H1 (cell line): ENCODE data around the gene POLDIP2. TPM values are rescaled to one million over a fixed set of nuclear protein-coding genes. Genes with fewer than 3 reads are reported as not detected.

Source experiments
- CTCF ChIA-PET: fragments of 300-600 bp; sonication (Branson Sonifier 250); formaldehyde crosslinking; loops from one replicate; lab custom pipeline; 2021; ENCODE audit not compliant: partially characterized antibody; lab: Charles Lee
- POLR2A ChIA-PET: fragments of 300-600 bp; sonication (Branson Sonifier 250); formaldehyde crosslinking; loops from one replicate; lab custom pipeline; 2021; ENCODE audit warnings: inconsistent platforms; ENCODE audit not compliant: partially characterized antibody; lab: Charles Lee
- DNase-seq, 2 experiments: peaks; one replicate each; pipeline versions ENCODE4 v3.0.0 to v3.0.0-alpha.2; 2010 to 2022; ENCODE audit warnings: low spot score in 2 of 2, low read depth in 1 of 2, mixed read lengths in 1 of 2
- FAIRE-seq: peaks from 2 replicates; lab custom pipeline; 2011; peaks lifted over from hg19 to GRCh38; lab: Jason Lieb, UNC
- H2AFZ ChIP-seq: 2 replicates; pipeline ENCODE4 v1.8.1; 2012; ENCODE audit warnings: low read length, inconsistent platforms
- H2AK5ac ChIP-seq: 2 replicates; pipeline ENCODE4 v1.6.1; 2013; ENCODE audit warnings: low read depth, low read length
- H2BK120ac ChIP-seq: replicated peaks from 2 replicates; pipeline ENCODE3; 2013; ENCODE audit warnings: low read depth, low read length, inconsistent platforms
- H2BK12ac ChIP-seq: 2 replicates; pipeline ENCODE4 v1.6.1; 2013; ENCODE audit warnings: low read depth, low read length
- H2BK15ac ChIP-seq: 2 replicates; pipeline ENCODE4 v1.6.1; 2013; ENCODE audit warnings: low read length
- H2BK20ac ChIP-seq: 2 replicates; pipeline ENCODE4 v1.6.1; 2013; ENCODE audit warnings: low read length
- H2BK5ac ChIP-seq: 2 replicates; pipeline ENCODE4 v1.6.1; 2013; ENCODE audit warnings: low read depth, low read length
- H3K14ac ChIP-seq: 2 replicates; pipeline ENCODE4 v1.6.1; 2013; ENCODE audit warnings: inconsistent platforms; ENCODE audit not compliant: insufficient read length
- H3K18ac ChIP-seq: 2 replicates; pipeline ENCODE4 v1.6.1; 2013; ENCODE audit warnings: low read length; ENCODE audit errors: extremely low read depth
- H3K23ac ChIP-seq: 2 replicates; pipeline ENCODE4 v1.6.1; 2013; ENCODE audit warnings: inconsistent platforms; ENCODE audit not compliant: insufficient read length
- H3K23me2 ChIP-seq: 2 replicates; pipeline ENCODE4 v1.6.1; 2013; ENCODE audit warnings: low read depth, low read length
- H3K27ac ChIP-seq: 2 replicates; pipeline ENCODE4 v1.6.1; 2011; ENCODE audit warnings: low read depth, low read length, inconsistent platforms
- H3K27me3 ChIP-seq, 4 experiments: replicated peaks in 1 of 4; 1 replicate in 1 of 4; 2 replicates in 3 of 4; pipeline versions ENCODE4 v1.6.1 to v1.8.1; 2011 to 2013; ENCODE audit warnings: low read length in 3 of 4, mild to moderate bottlenecking in 3 of 4, inconsistent platforms in 2 of 4, mixed read lengths in 2 of 4, moderate library complexity in 1 of 4; ENCODE audit not compliant: control insufficient read depth in 3 of 4, insufficient read depth in 3 of 4; ENCODE audit errors: extremely low read depth in 1 of 4
- H3K36me3 ChIP-seq, 4 experiments: 2 replicates each; pipeline versions ENCODE4 v1.6.1 to v1.8.1; 2011 to 2013; ENCODE audit warnings: mild to moderate bottlenecking in 4 of 4, low read length in 3 of 4, moderate library complexity in 2 of 4, control low read depth in 1 of 4, inconsistent platforms in 1 of 4; ENCODE audit not compliant: insufficient read depth in 4 of 4, control insufficient read depth in 2 of 4
- H3K4ac ChIP-seq: replicated peaks from 2 replicates; pipeline ENCODE3; 2013; ENCODE audit warnings: low read length, low read depth, mixed read lengths, inconsistent platforms; ENCODE audit not compliant: insufficient read length
- H3K4me1 ChIP-seq, 4 experiments: replicated peaks in 1 of 4; 1 replicate in 1 of 4; 2 replicates in 3 of 4; pipeline versions ENCODE4 v1.6.1 to v1.8.1; 2011 to 2013; ENCODE audit warnings: low read length in 3 of 4, inconsistent platforms in 2 of 4, mixed read lengths in 1 of 4; ENCODE audit not compliant: insufficient read depth in 4 of 4, control insufficient read depth in 3 of 4
- H3K4me2 ChIP-seq, 2 experiments: 2 replicates each; pipeline versions ENCODE4 v1.6.1 to v1.8.1; 2011 to 2013; ENCODE audit warnings: low read depth in 2 of 2, low read length in 2 of 2, control low read depth in 1 of 2, inconsistent platforms in 1 of 2, mild to moderate bottlenecking in 1 of 2; ENCODE audit not compliant: insufficient read depth in 1 of 2
- H3K4me3 ChIP-seq, 4 experiments: fragments of 200-600, 300-600 bp in 1 of 4; sonication (generic), shearing (Covaris generic), sonication (Bioruptor Twin) in 1 of 4; 2 replicates each; pipeline versions ENCODE4 v1.5.1 to v1.8.1; 2011 to 2016; ENCODE audit warnings: low read length in 4 of 4, low read depth in 3 of 4, control low read depth in 2 of 4, inconsistent platforms in 2 of 4, mild to moderate bottlenecking in 2 of 4, mixed read lengths in 1 of 4, moderate library complexity in 1 of 4; ENCODE audit not compliant: insufficient read depth in 2 of 4; ENCODE audit errors: extremely low read depth in 1 of 4
- H3K56ac ChIP-seq: replicated peaks from 2 replicates; pipeline ENCODE3; 2013; ENCODE audit warnings: low read depth, mild to moderate bottlenecking, mixed read lengths, low read length, inconsistent platforms; ENCODE audit not compliant: insufficient read length
- H3K79me1 ChIP-seq: 2 replicates; pipeline ENCODE4 v1.6.1; 2013; ENCODE audit warnings: low read depth, low read length, control low read depth
- H3K79me2 ChIP-seq, 2 experiments: 2 replicates each; pipeline versions ENCODE4 v1.6.1 to v1.8.1; 2012 to 2013; ENCODE audit warnings: low read length in 2 of 2, mild to moderate bottlenecking in 2 of 2, inconsistent platforms in 1 of 2; ENCODE audit not compliant: insufficient read depth in 2 of 2, control insufficient read depth in 1 of 2
- H3K9ac ChIP-seq, 4 experiments: replicated peaks in 1 of 4; 1 replicate in 1 of 4; 2 replicates in 3 of 4; pipeline versions ENCODE4 v1.6.1 to v1.8.1; 2011 to 2013; ENCODE audit warnings: low read depth in 3 of 4, low read length in 3 of 4, control low read depth in 2 of 4, mild to moderate bottlenecking in 2 of 4, moderate library complexity in 2 of 4, inconsistent platforms in 1 of 4; ENCODE audit errors: extremely low read depth in 1 of 4
- H3K9me3 ChIP-seq, 2 experiments: 2 replicates each; pipeline versions ENCODE4 v1.6.1 to v1.8.1; 2012 to 2013; ENCODE audit warnings: mild to moderate bottlenecking in 2 of 2, moderate library complexity in 2 of 2, control low read depth in 1 of 2, inconsistent platforms in 1 of 2, low read depth in 1 of 2, low read length in 1 of 2, mixed read lengths in 1 of 2; ENCODE audit not compliant: insufficient read depth in 2 of 2
- H4K20me1 ChIP-seq, 2 experiments: replicated peaks in 1 of 2; 2 replicates each; pipeline versions ENCODE3 to v1.8.1; 2011 to 2013; ENCODE audit warnings: inconsistent platforms in 2 of 2, low read length in 2 of 2, mild to moderate bottlenecking in 1 of 2; ENCODE audit not compliant: insufficient read depth in 2 of 2, control insufficient read depth in 1 of 2
- H4K5ac ChIP-seq: 2 replicates; pipeline ENCODE4 v1.6.1; 2013; ENCODE audit warnings: low read length, low read depth, mixed read lengths, inconsistent platforms; ENCODE audit not compliant: insufficient read length
- H4K8ac ChIP-seq: 2 replicates; pipeline ENCODE4 v1.8.0; 2013; ENCODE audit warnings: mild to moderate bottlenecking, moderate library complexity, low read length, inconsistent platforms; ENCODE audit not compliant: insufficient read depth; ENCODE audit errors: extremely low read depth
- H4K91ac ChIP-seq: replicated peaks from 2 replicates; pipeline ENCODE3; 2013; ENCODE audit warnings: low read length, mixed read lengths, inconsistent platforms; ENCODE audit not compliant: insufficient read length
- ASH2L ChIP-seq: fragments of 200-600, 300-600 bp; sonication (generic); IDR thresholded peaks from one replicate; pipeline ENCODE4 v1.7.1; 2017; ENCODE audit warnings: low read length
- CHD2 ChIP-seq: IDR thresholded peaks from 2 replicates; pipeline ENCODE4 v1.6.1; 2012; ENCODE audit warnings: low read length, improper control_type of control experiment
- EGR1 ChIP-seq: IDR thresholded peaks from 2 replicates; pipeline ENCODE4 v1.6.1; 2011; ENCODE audit warnings: low read depth, low read length, borderline replicate concordance
- GTF2F1 ChIP-seq: IDR thresholded peaks from 2 replicates; pipeline ENCODE4 v1.6.1; 2012; ENCODE audit warnings: low read depth, low read length, improper control_type of control experiment, borderline replicate concordance
- JUND ChIP-seq: IDR thresholded peaks from 2 replicates; pipeline ENCODE4 v1.6.1; 2011; ENCODE audit warnings: mild to moderate bottlenecking, improper control_type of control experiment, low read length
- RXRA ChIP-seq: IDR thresholded peaks from 2 replicates; pipeline ENCODE4 v1.6.1; 2011; ENCODE audit warnings: low read depth, mild to moderate bottlenecking, low read length, moderate library complexity; ENCODE audit not compliant: insufficient read depth
- SIX5 ChIP-seq: IDR thresholded peaks from 2 replicates; pipeline ENCODE4 v1.6.1; 2011; ENCODE audit warnings: mild to moderate bottlenecking, low read depth, low read length
- SP4 ChIP-seq: IDR thresholded peaks from 2 replicates; pipeline ENCODE4 v1.6.1; 2012; ENCODE audit warnings: low read length, inconsistent platforms
- WGBS, 2 experiments: shearing (Covaris generic) in 1 of 2; methylation state at CpG; one replicate each; pipeline versions ENCODE4 v1.1.6 to v1.1.7; 2013 to 2015; ENCODE audit warnings: low lambda C conversion rate in 2 of 2, mixed read lengths in 2 of 2, inconsistent platforms in 1 of 2, low coverage in 1 of 2, missing lambda C conversion rate in 1 of 2; ENCODE audit not compliant: insufficient replicate concordance in 2 of 2, insufficient coverage in 1 of 2, insufficient read length in 1 of 2; ENCODE audit errors: extremely low coverage in 1 of 2, missing lambda C conversion rate in 1 of 2; 5-methylcytosine and 5-hydroxymethylcytosine counted together
- polyA plus RNA-seq, 7 experiments: library from polyadenylated mRNA; depleted of rRNA in 3 of 7; stranded (reverse) in 5 of 7; unstranded in 2 of 7; fragments of >200 nt in 5 of 7; fragments of 200-250 nt in 2 of 7; gene quantifications; 1 replicate in 5 of 7; 2 replicates in 1 of 7; 4 replicates in 1 of 7; pipeline versions ENCODE4 v1.2.1 to v1.2.3, GENCODE V29; 2011 to 2013; ENCODE audit warnings: missing spikeins in 2 of 7, mixed read lengths in 2 of 7
- total RNA-seq: library from RNA; stranded (reverse); fragmentation: NEBNext Ultra II Directional; extraction: Animal tissue kit (Norgen Biotek cat#: 25700); gene quantifications from 2 replicates; pipeline ENCODE4 v1.2.1, GENCODE V29; 2021
- TF ChIP-seq, protein P1 (sequence below): IDR thresholded peaks from 2 replicates; pipeline ENCODE4 v1.6.1; 2012; ENCODE audit warnings: low read length, inconsistent platforms

POLDIP2 gene
- total and polyA plus RNA-seq, 2 of the 8 experiments (the other 6 are each of a cell fraction or from before 2014, with no cell fraction given) = 74.0 to 76.1 TPM

DNA sequence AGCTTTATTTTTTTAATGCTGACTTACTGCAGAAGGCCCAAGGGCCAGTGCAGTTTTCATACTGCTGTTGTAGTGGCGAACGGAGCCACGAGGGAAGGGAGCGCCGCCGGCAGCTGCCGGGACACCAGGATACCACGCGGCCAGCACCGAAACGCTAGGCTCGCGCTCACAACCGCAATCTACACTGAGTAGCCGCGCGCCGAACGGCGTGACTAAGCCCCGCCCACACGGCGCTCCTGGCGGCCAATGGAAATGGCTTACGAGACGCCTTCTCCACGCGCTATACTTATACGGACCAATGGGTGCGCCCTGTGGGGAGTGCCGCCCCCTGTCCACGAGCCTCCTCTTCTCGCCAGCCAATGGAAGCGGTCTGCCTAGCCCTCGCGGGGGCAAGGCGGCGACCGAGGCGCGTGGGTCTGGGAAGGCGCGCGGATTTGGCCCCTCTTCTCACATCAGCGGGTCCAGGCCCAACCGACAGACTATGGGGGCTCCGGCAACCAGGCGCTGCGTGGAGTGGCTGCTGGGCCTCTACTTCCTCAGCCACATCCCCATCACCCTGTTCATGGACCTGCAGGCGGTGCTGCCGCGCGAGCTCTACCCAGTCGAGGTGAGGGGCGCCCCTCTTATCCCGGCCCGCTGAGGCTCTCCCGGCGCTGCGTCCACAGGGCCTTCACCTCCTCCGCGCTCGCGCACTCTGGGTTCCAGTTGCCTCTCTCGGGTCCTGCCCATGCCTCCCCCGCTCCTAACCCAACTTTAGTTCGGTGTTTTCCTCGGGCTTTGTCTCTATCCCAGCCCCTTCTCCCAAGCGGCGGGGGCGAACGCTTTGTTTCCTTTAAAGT, 38.3 kb downstream of the POLDIP2 start, which contains the start of gene TMEM97:
Gene TMEM97 (plus strand): TSS at position 442 of the 839 bp plus-strand sequence. CDS start 40 bp downstream, at position 482.
- Histone ChIP-seq H3K27ac (peak within 1 kb of the TSS; percentile 56), H4K5ac (peak within 1 kb of the TSS; percentile 49), H3K4me1 (peaks cover 4 to 26% (median 13%) of the 10 kb centered on the region in 4 experiments), H2BK20ac (no peak within 1 kb of the TSS), H3K4me3 (peak within 1 kb of the TSS; percentile 63 to 90 (median 70)), H3K4me2 (peak within 1 kb of the TSS; percentile 81 to 99), H2BK15ac (peak within 1 kb of the TSS; percentile 97; the same call in 1 of the 2 replicates), H3K14ac (peak within 1 kb of the TSS; percentile 62), H2BK12ac (peak within 1 kb of the TSS; percentile 65; the same call in 1 of the 2 replicates), H3K36me3 (peaks cover 0 to 4% (median 0%) of the 10 kb centered on the region in 4 experiments; a peak in 3 of 8 replicates), H3K23me2 (peaks cover 11% of the 10 kb centered on the region), H4K20me1 (peaks cover 1 to 9% of the 10 kb centered on the region in 2 experiments), H2AFZ (peak within 1 kb of the TSS; percentile 89), H2AK5ac (peak within 1 kb of the TSS; percentile 17; the same call in 1 of the 2 replicates), H2BK5ac (peak within 1 kb of the TSS; percentile 69; the same call in 1 of the 2 replicates), H3K9ac (peak within 1 kb of the TSS; percentile 75 to 85 (median 82)), H4K8ac (peak within 1 kb of the TSS; percentile 90; the same call in 1 of the 2 replicates), H3K18ac (peak within 1 kb of the TSS; percentile 72), H3K27me3 (peaks cover 0 to 3% (median 0%) of the 10 kb centered on the region in 4 experiments; a peak in 1 of 7 replicates), H3K9me3 (no peaks in the 10 kb centered on the region), H3K56ac (peak within 1 kb of the TSS; percentile 55), H3K79me1 (no peaks in the 10 kb centered on the region), H3K79me2 (peaks cover 33 to 50% of the 10 kb centered on the region in 2 experiments), H2BK120ac (no peak within 1 kb of the TSS), H4K91ac (peak within 1 kb of the TSS; percentile 26), H3K4ac (no peak within 1 kb of the TSS), H3K23ac (no peak within 1 kb of the TSS)
- ChIA-PET CTCF (interaction anchor here (0.6 to 2.3 kb wide), 9 partner anchors 11 to 96 kb away, joined by 3 to 12 read pairs (median 3); no protein-coding TSS in a partner anchor), POLR2A (interaction anchor here (0.8 to 4.1 kb wide), 23 partner anchors 9 to 514 kb away, joined by 3 to 30 read pairs (median 3); partner anchors contain the start of genes IFT20, POLDIP2 and TNFAIP1)
- FAIRE-seq = no peak
- DNase-seq = peak; percentile 73 to 92
- 0% methylated on average over 61 of the region's 72 CpGs; no CpG with 5 or more reads in 1 of the 2 experiments for WGBS, 2 experiments
- TF ChIP-seq RXRA (no peak), JUND (no peak), SP4 (no peak), ASH2L (no peak), SIX5 (no peak), EGR1 (no peak), GTF2F1 (no peak), CHD2 (peak; percentile 4; the same call in 1 of the 2 replicates)
- TF ChIP-seq, protein P1, sequence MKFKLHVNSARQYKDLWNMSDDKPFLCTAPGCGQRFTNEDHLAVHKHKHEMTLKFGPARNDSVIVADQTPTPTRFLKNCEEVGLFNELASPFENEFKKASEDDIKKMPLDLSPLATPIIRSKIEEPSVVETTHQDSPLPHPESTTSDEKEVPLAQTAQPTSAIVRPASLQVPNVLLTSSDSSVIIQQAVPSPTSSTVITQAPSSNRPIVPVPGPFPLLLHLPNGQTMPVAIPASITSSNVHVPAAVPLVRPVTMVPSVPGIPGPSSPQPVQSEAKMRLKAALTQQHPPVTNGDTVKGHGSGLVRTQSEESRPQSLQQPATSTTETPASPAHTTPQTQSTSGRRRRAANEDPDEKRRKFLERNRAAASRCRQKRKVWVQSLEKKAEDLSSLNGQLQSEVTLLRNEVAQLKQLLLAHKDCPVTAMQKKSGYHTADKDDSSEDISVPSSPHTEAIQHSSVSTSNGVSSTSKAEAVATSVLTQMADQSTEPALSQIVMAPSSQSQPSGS = no peak
